Measurements from ENCODE around the gene GPBP1L1. TPM values are rescaled to one million over a fixed set of nuclear protein-coding genes. Genes with fewer than 3 reads are reported as not detected.

The GPBP1L1 gene
- total RNA-seq, 1 experiment from 2014 or later, result 110 TPM

- H3K9me2 ChIP-seq (ENCODE audit: insufficient read depth), result no peaks in the 10 kb centered on the region
- no peak overlapping the region for H3K4me3 ChIP-seq (replicated peaks in 1 of 2; ENCODE audit: low read depth in 1 of 2, low read length in 2 of 2)
- H3K9ac ChIP-seq (ENCODE audit: low read length), result no peak overlapping the region
- 0 out of 4 replicates have a peak, but pooled peaks cover 0 to 7% of the 10 kb centered on the region in 2 experiments for H3K36me3 ChIP-seq (ENCODE audit: control insufficient read depth in 1 of 2, insufficient read depth in 2 of 2, low read length in 2 of 2)
- no peaks in the 10 kb centered on the region for H3K4me1 ChIP-seq (ENCODE audit: control insufficient read depth in 1 of 2, insufficient read depth in 2 of 2, low read length in 2 of 2)
- intact Hi-C loops (cut with micrococcal nuclease), result no loop called here
- H2AFZ ChIP-seq (ENCODE audit: low read depth, low read length, poor library complexity, severe bottlenecking), result no peak overlapping the region
- ChIA-PET CTCF (no interaction called here), RAD21 (ENCODE audit: low non-redundant PET in 1 of 2, low total read pairs in 2 of 2, uncharacterized antibody in 2 of 2, unreplicated experiment in 2 of 2) (no interaction called here), POLR2A (no interaction called here)
- no peaks in the 10 kb centered on the region for H3K27me3 ChIP-seq (ENCODE audit: insufficient read depth, low read length)
- no peak overlapping the region for H3K4me2 ChIP-seq (ENCODE audit: low read length)
- ATAC-seq, result no peak
- TF ChIP-seq SIN3A (IDR thresholded peaks at IDR 0.05; ENCODE audit: low read depth) (no peak), MAX (IDR thresholded peaks at IDR 0.05) (no peak), REST (IDR thresholded peaks at IDR 0.05; ENCODE audit: low read depth) (no peak), TCF7L2 (IDR thresholded peaks at IDR 0.05; ENCODE audit: borderline replicate concordance, extremely low read depth, insufficient read depth, insufficient read length) (no peak), CBX3 (IDR thresholded peaks at IDR 0.05; ENCODE audit: low read depth) (no peak), EGR1 (IDR thresholded peaks at IDR 0.05; ENCODE audit: low read depth) (no peak), ELF1 (IDR thresholded peaks at IDR 0.05; ENCODE audit: borderline replicate concordance, low read depth) (no peak), SRF (IDR thresholded peaks at IDR 0.05; ENCODE audit: low read depth) (no peak), ZFX (IDR thresholded peaks at IDR 0.05) (no peak), EZH2phosphoT487 (IDR thresholded peaks at IDR 0.05; ENCODE audit: borderline replicate concordance) (no peak), SP1 (IDR thresholded peaks at IDR 0.05; ENCODE audit: low read depth) (no peak), ATF3 (IDR thresholded peaks at IDR 0.05) (no peak), CEBPB (IDR thresholded peaks at IDR 0.05; ENCODE audit: low read depth) (no peak), YY1 (IDR thresholded peaks at IDR 0.05; ENCODE audit: extremely low read depth, insufficient replicate concordance, low read depth, low read length) (no peak)
- peaks cover 8% of the 10 kb centered on the region for H4K20me1 ChIP-seq (ENCODE audit: insufficient read depth)
- no TSS peak for BruUV-seq (replicated peaks)
- H3K27ac ChIP-seq (ENCODE audit: low read depth, low read length), result no peak overlapping the region
- peaks cover 97% of the 10 kb centered on the region for H3K79me2 ChIP-seq (ENCODE audit: insufficient read depth, low read length)
- H3K9me3 ChIP-seq (ENCODE audit: control insufficient read depth in 1 of 2, insufficient read depth in 1 of 2, low read depth in 1 of 2, low read length in 2 of 2), result no peaks in the 10 kb centered on the region
- no peak for DNase-seq (ENCODE audit: low read depth, low spot score)
Measured at GRCh38 chr1:45674478-45674877, 11.9 kb downstream of the GPBP1L1 start.

Data from HCT116 (cell line).